Mucosa of rectum (tissue), 2 donors: ENCODE results near the gene PDE4B.
A peak's percentile ranks its signal among the peaks of the same experiment; 100 is the strongest.
"Not testable (repeated sequence)": the region's sequence is repeated elsewhere in the genome, so short reads cannot be mapped to it uniquely, and the experiment has no call there.

Source experiments
- H3K27ac ChIP-seq, 2 donors: one replicate each; pipeline ENCODE4 v1.7.0; 2013; ENCODE audit warnings: inconsistent platforms in 2 of 2, low read depth in 2 of 2, low read length in 2 of 2
- H3K27me3 ChIP-seq, 2 donors: one replicate each; pipeline ENCODE4 v1.7.0; 2013; ENCODE audit warnings: low read length in 2 of 2; ENCODE audit not compliant: control insufficient read depth in 2 of 2, insufficient read depth in 2 of 2
- H3K36me3 ChIP-seq, 2 donors: one replicate each; pipeline ENCODE4 v1.7.0; 2013; ENCODE audit warnings: low read length in 2 of 2; ENCODE audit not compliant: control insufficient read depth in 2 of 2, insufficient read depth in 2 of 2
- H3K4me1 ChIP-seq, 2 donors: one replicate each; pipeline ENCODE4 v1.7.0; 2013; ENCODE audit warnings: low read length in 2 of 2, mild to moderate bottlenecking in 1 of 2; ENCODE audit not compliant: control insufficient read depth in 2 of 2, insufficient read depth in 2 of 2
- H3K4me3 ChIP-seq, 2 donors: one replicate each; pipeline ENCODE4 v1.7.0; 2013; ENCODE audit warnings: low read length in 2 of 2
- H3K9ac ChIP-seq, 2 donors: one replicate each; pipeline ENCODE4 v1.7.0; 2013; ENCODE audit warnings: low read length in 2 of 2, low read depth in 1 of 2, mild to moderate bottlenecking in 1 of 2
- H3K9me3 ChIP-seq, 2 donors: one replicate each; pipeline ENCODE4 v1.7.0; 2013; ENCODE audit warnings: low read length in 2 of 2; ENCODE audit not compliant: control insufficient read depth in 2 of 2
- donor health status: healthy.
- donor health status: Normal muscosa, but diverticular disease.

Gene PDE4B

GRCh38 chr1:65958561-65959350 lies 166.1 kb downstream of the PDE4B start:
- H3K4me1 ChIP-seq, result peaks cover 8 to 25% of the 10 kb centered on the region in 2 donors
- no peak overlapping the region for H3K9ac ChIP-seq
- peak overlapping the region in 1 of 2 donors; percentile 27 for H3K4me3 ChIP-seq
- no peaks in the 10 kb centered on the region for H3K36me3 ChIP-seq
- H3K27me3 ChIP-seq, result no peaks in the 10 kb centered on the region
- H3K27ac ChIP-seq, result no peak overlapping the region
- no peaks in the 10 kb centered on the region for H3K9me3 ChIP-seq

- H3K4me3 ChIP-seq, result no peak overlapping the region
- H3K4me1 ChIP-seq, result peaks cover 8 to 26% of the 10 kb centered on the region in 2 donors
- no peak overlapping the region for H3K9ac ChIP-seq
- H3K9me3 ChIP-seq, result no peaks in the 10 kb centered on the region
- no peaks in the 10 kb centered on the region for H3K36me3 ChIP-seq
- H3K27me3 ChIP-seq, result no peaks in the 10 kb centered on the region
- H3K27ac ChIP-seq, result no peak overlapping the region
These were observed 167.3 kb downstream of the PDE4B start for GRCh38 chr1:65959896-65960567.

GRCh38 chr1:65963156-65963888 lies 170.6 kb downstream of the PDE4B start:
- H3K9me3 ChIP-seq, result no peaks in the 10 kb centered on the region
- no peak overlapping the region for H3K4me3 ChIP-seq
- no peak overlapping the region for H3K27ac ChIP-seq
- H3K9ac ChIP-seq, result no peak overlapping the region
- peaks cover 4 to 7% of the 10 kb centered on the region in 2 donors for H3K4me1 ChIP-seq
- no peaks in the 10 kb centered on the region for H3K36me3 ChIP-seq
- H3K27me3 ChIP-seq, result no peaks in the 10 kb centered on the region

- H3K27ac ChIP-seq, result no peak overlapping the region
- H3K9me3 ChIP-seq, result no peaks in the 10 kb centered on the region
- H3K9ac ChIP-seq, result no peak overlapping the region
- H3K4me3 ChIP-seq, result no peak overlapping the region
- no peaks in the 10 kb centered on the region for H3K27me3 ChIP-seq
- H3K4me1 ChIP-seq, result peaks cover 4% of the 10 kb centered on the region in 2 donors
- no peaks in the 10 kb centered on the region for H3K36me3 ChIP-seq
These were observed 171.4 kb downstream of the PDE4B start for GRCh38 chr1:65964123-65964522.

GRCh38 chr1:65965112-65965996 lies 172.7 kb downstream of the PDE4B start:
- Histone ChIP-seq H3K27me3 (no peaks in the 10 kb centered on the region), H3K4me3 (no peak overlapping the region), H3K4me1 (peaks cover 4% of the 10 kb centered on the region in 2 donors), H3K36me3 (no peaks in the 10 kb centered on the region), H3K27ac (no peak overlapping the region), H3K9me3 (no peaks in the 10 kb centered on the region), H3K9ac (no peak overlapping the region)

- H3K4me3 ChIP-seq, H3K27me3 ChIP-seq, H3K4me1 ChIP-seq, H3K9ac ChIP-seq, H3K36me3 ChIP-seq, H3K9me3 ChIP-seq, H3K27ac ChIP-seq: not testable (repeated sequence)
These were observed 174.8 kb downstream of the PDE4B start for GRCh38 chr1:65967492-65967891.

GRCh38 chr1:65971547-65971946 lies 178.9 kb downstream of the PDE4B start:
- H3K4me1 ChIP-seq, result no peaks in the 10 kb centered on the region
- no peak overlapping the region for H3K9ac ChIP-seq
- H3K9me3 ChIP-seq, result peaks cover 5 to 8% of the 10 kb centered on the region in 2 donors
- H3K27me3 ChIP-seq, result no peaks in the 10 kb centered on the region
- H3K4me3 ChIP-seq, result no peak overlapping the region
- H3K27ac ChIP-seq, result no peak overlapping the region
- no peaks in the 10 kb centered on the region for H3K36me3 ChIP-seq

GRCh38 chr1:65975708-65976107 lies 183.0 kb downstream of the PDE4B start:
- Histone ChIP-seq H3K4me1 (no peaks in the 10 kb centered on the region), H3K27ac (no peak overlapping the region)

GRCh38 chr1:65979136-65980044 lies 186.7 kb downstream of the PDE4B start:
- H3K4me3 ChIP-seq, result no peak overlapping the region
- no peaks in the 10 kb centered on the region for H3K36me3 ChIP-seq
- no peak overlapping the region for H3K27ac ChIP-seq
- no peaks in the 10 kb centered on the region for H3K4me1 ChIP-seq
- H3K9ac ChIP-seq, result no peak overlapping the region
- no peaks in the 10 kb centered on the region for H3K27me3 ChIP-seq
- H3K9me3 ChIP-seq, result peaks cover 5 to 8% of the 10 kb centered on the region in 2 donors

More at GRCh38 chr1:65975708-65976107, 183.0 kb downstream of the PDE4B start:
- H3K4me3 ChIP-seq, result no peak overlapping the region
- no peaks in the 10 kb centered on the region for H3K27me3 ChIP-seq
- peaks cover 5 to 8% of the 10 kb centered on the region in 2 donors for H3K9me3 ChIP-seq
- no peak overlapping the region for H3K9ac ChIP-seq
- H3K36me3 ChIP-seq, result no peaks in the 10 kb centered on the region
